SK-N-SH (cell line): ENCODE data around the gene C19orf47.

Experiments used
- EP300 ChIP-seq, 2 experiments: IDR thresholded peaks; 2 replicates each; pipeline versions ENCODE4 v1.4.0 to v1.6.1; 2012; ENCODE audit warnings: borderline replicate concordance in 1 of 2, low read depth in 1 of 2, low read length in 1 of 2
- EZH2phosphoT487 ChIP-seq: fragments of 200-600 bp; sonication (generic); IDR thresholded peaks from 2 replicates; pipeline ENCODE4 v1.6.1; 2017; ENCODE audit warnings: low read depth, mixed run types, mild to moderate bottlenecking, antibody characterized with exemption, moderate library complexity, borderline replicate concordance
- FOXJ3 ChIP-seq: sonication (generic); formaldehyde crosslinking; IDR thresholded peaks from 2 replicates; pipeline ENCODE4 v1.5.1; 2020; ENCODE audit warnings: mild to moderate bottlenecking, missing genetic modification reagents
- GABPA ChIP-seq: IDR thresholded peaks from 2 replicates; pipeline ENCODE4 v1.4.0; 2012; ENCODE audit warnings: low read depth, mild to moderate bottlenecking
- MXI1 ChIP-seq: IDR thresholded peaks from 2 replicates; pipeline ENCODE4 v1.6.1; 2012; ENCODE audit warnings: mild to moderate bottlenecking, low read depth, low read length, improper control_type of control experiment
- POLR2AphosphoS5 ChIP-seq: IDR thresholded peaks from 2 replicates; pipeline ENCODE4 v1.6.1; 2012; ENCODE audit warnings: low read depth, low read length
- RCOR1 ChIP-seq: fragments of 150-350 bp; IDR thresholded peaks from 2 replicates; pipeline ENCODE4 v1.6.1; 2017; ENCODE audit warnings: antibody characterized with exemption, low read length
- RXRA ChIP-seq: IDR thresholded peaks from 2 replicates; pipeline ENCODE4 v1.4.0; 2012; ENCODE audit warnings: low read depth, mild to moderate bottlenecking, borderline replicate concordance
- TAF1 ChIP-seq: IDR thresholded peaks from 2 replicates; pipeline ENCODE4 v1.6.1; 2012; ENCODE audit warnings: low read depth, mild to moderate bottlenecking, low read length, moderate library complexity, borderline replicate concordance
- TF ChIP-seq, protein P1 (sequence below): fragments of 200-600 bp; sonication (generic); IDR thresholded peaks from 2 replicates; pipeline ENCODE4 v1.6.1; 2017; ENCODE audit warnings: antibody characterized with exemption, mild to moderate bottlenecking, moderate library complexity
- TF ChIP-seq, protein P2 (sequence below): IDR thresholded peaks from 2 replicates; pipeline ENCODE4 v1.4.0; 2012; ENCODE audit warnings: low read depth, borderline replicate concordance

DNA sequence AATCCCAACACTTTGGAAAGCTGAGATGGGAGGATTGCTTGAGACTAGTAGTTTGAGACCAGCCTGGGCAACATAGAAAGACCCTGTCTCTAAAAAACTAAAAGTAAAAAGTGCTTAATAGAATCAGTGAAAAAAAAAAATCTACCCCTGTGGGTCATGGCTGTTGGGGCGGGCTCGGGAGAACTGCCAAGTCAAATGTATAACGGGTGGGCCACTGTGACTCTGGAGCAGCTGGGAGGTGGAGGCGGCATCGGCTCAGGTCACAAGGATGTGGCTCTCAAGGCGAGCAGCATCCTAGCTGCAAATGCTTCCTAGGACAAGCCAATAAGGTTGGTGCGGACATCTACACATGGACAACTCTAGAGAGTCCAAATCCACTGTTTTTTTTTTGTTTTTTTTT lies 30.9 kb downstream of the C19orf47 start:
- TF ChIP-seq, protein P1, sequence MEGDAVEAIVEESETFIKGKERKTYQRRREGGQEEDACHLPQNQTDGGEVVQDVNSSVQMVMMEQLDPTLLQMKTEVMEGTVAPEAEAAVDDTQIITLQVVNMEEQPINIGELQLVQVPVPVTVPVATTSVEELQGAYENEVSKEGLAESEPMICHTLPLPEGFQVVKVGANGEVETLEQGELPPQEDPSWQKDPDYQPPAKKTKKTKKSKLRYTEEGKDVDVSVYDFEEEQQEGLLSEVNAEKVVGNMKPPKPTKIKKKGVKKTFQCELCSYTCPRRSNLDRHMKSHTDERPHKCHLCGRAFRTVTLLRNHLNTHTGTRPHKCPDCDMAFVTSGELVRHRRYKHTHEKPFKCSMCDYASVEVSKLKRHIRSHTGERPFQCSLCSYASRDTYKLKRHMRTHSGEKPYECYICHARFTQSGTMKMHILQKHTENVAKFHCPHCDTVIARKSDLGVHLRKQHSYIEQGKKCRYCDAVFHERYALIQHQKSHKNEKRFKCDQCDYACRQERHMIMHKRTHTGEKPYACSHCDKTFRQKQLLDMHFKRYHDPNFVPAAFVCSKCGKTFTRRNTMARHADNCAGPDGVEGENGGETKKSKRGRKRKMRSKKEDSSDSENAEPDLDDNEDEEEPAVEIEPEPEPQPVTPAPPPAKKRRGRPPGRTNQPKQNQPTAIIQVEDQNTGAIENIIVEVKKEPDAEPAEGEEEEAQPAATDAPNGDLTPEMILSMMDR, result no peak
- TF ChIP-seq TAF1 (no peak), EP300 (IDR thresholded peaks at IDR 0.05; ENCODE audit: borderline replicate concordance in 1 of 2, low read depth in 1 of 2, low read length in 1 of 2) (no peak), EZH2phosphoT487 (no peak), MXI1 (no peak), POLR2AphosphoS5 (no peak), FOXJ3 (CRISPR knock-in tag) (no peak), RCOR1 (no peak), GABPA (no peak), RXRA (no peak)
- TF ChIP-seq, protein P2, sequence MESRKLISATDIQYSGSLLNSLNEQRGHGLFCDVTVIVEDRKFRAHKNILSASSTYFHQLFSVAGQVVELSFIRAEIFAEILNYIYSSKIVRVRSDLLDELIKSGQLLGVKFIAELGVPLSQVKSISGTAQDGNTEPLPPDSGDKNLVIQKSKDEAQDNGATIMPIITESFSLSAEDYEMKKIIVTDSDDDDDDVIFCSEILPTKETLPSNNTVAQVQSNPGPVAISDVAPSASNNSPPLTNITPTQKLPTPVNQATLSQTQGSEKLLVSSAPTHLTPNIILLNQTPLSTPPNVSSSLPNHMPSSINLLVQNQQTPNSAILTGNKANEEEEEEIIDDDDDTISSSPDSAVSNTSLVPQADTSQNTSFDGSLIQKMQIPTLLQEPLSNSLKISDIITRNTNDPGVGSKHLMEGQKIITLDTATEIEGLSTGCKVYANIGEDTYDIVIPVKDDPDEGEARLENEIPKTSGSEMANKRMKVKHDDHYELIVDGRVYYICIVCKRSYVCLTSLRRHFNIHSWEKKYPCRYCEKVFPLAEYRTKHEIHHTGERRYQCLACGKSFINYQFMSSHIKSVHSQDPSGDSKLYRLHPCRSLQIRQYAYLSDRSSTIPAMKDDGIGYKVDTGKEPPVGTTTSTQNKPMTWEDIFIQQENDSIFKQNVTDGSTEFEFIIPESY, result no peak
